K562 (cell line): ENCODE data around the gene LRRC25. TPM values are rescaled to one million over a fixed set of nuclear protein-coding genes. Genes with fewer than 3 reads are reported as not detected.

Experiments used
- ARNT ChIP-seq, 2 experiments: fragments of 450-650 bp; IDR thresholded peaks; 2 replicates each; pipeline ENCODE4 v1.6.1; 2016; ENCODE audit warnings: mild to moderate bottlenecking in 1 of 2
- EGR1 ChIP-seq: fragments of 450-650 bp; conservative IDR thresholded peaks from 2 replicates; pipeline ENCODE4 v1.6.1; 2017; ENCODE audit warnings: mild to moderate bottlenecking
- ELF1 ChIP-seq: fragments of 200-800 bp; sonication (Bioruptor generic); IDR thresholded peaks from 2 replicates; pipeline ENCODE4 v1.6.1; 2016; ENCODE audit warnings: missing genetic modification characterization, missing compliant biosample characterization
- ELK1 ChIP-seq: sonication (generic); formaldehyde crosslinking; IDR thresholded peaks from 2 replicates; pipeline ENCODE4 v1.8.1; 2022; ENCODE audit warnings: missing genetic modification reagents
- HCFC1 ChIP-seq: IDR thresholded peaks from 2 replicates; pipeline ENCODE4 v1.6.1; 2012; ENCODE audit warnings: low read depth, low read length, improper control_type of control experiment
- KLF16 ChIP-seq: IDR thresholded peaks from 2 replicates; pipeline ENCODE4 v1.6.1; 2016; ENCODE audit warnings: antibody characterized with exemption
- MAFK ChIP-seq: IDR thresholded peaks from 2 replicates; pipeline ENCODE4 v1.6.1; 2011; ENCODE audit warnings: low read length, improper control_type of control experiment
- MAZ ChIP-seq, 2 experiments: fragments of 450-650 bp in 1 of 2; sonication (generic) in 1 of 2; formaldehyde crosslinking; IDR thresholded peaks in 1 of 2; conservative IDR thresholded peaks in 1 of 2; 2 replicates each; pipeline versions ENCODE4 v1.4.0 to v1.5.0; 2020; ENCODE audit warnings: mild to moderate bottlenecking in 1 of 2, missing genetic modification reagents in 1 of 2
- MTA2 ChIP-seq: fragments of 450-650 bp; IDR thresholded peaks from 2 replicates; pipeline ENCODE4 v1.6.1; 2016; ENCODE audit warnings: low read depth
- NCOA4 ChIP-seq: fragments of 450-650 bp; IDR thresholded peaks from 2 replicates; pipeline ENCODE4 v1.6.1; 2018; ENCODE audit warnings: mild to moderate bottlenecking; ENCODE audit not compliant: partially characterized antibody
- NCOR1 ChIP-seq: fragments of 450-650 bp; IDR thresholded peaks from 2 replicates; pipeline ENCODE4 v1.6.1; 2016; ENCODE audit warnings: mild to moderate bottlenecking, moderate library complexity
- NFE2 ChIP-seq: IDR thresholded peaks from 2 replicates; pipeline ENCODE4 v1.6.1; 2014; ENCODE audit warnings: antibody characterized with exemption, low read depth
- NFYB ChIP-seq: IDR thresholded peaks from 2 replicates; pipeline ENCODE4 v1.6.1; 2011; ENCODE audit warnings: mild to moderate bottlenecking, moderate library complexity; ENCODE audit not compliant: insufficient read length; ENCODE audit errors: extremely low read depth
- NONO ChIP-seq, 2 experiments: fragments of 200-400 bp in 1 of 2; fragments of 450-650 bp in 1 of 2; formaldehyde crosslinking in 1 of 2; IDR thresholded peaks; 2 replicates each; pipeline ENCODE4 v1.6.1; 2017; ENCODE audit warnings: low read depth in 2 of 2, mild to moderate bottlenecking in 2 of 2, moderate library complexity in 2 of 2, low read length in 1 of 2
- NR4A1 ChIP-seq, 2 experiments: fragments of 250-450 bp in 1 of 2; fragments of 450-650 bp in 1 of 2; sonication (Bioruptor Pico) in 1 of 2; IDR thresholded peaks; 2 replicates each; pipeline versions ENCODE4 v1.4.0 to v1.6.1; 2016 to 2020; ENCODE audit warnings: mild to moderate bottlenecking in 2 of 2, missing compliant biosample characterization in 1 of 2, missing genetic modification characterization in 1 of 2, moderate library complexity in 1 of 2
- POLR3A ChIP-seq: IDR thresholded peaks from 2 replicates; pipeline ENCODE4 v1.6.1; 2011; ENCODE audit warnings: borderline replicate concordance, mild to moderate bottlenecking, moderate library complexity; ENCODE audit not compliant: insufficient read length, insufficient read depth; ENCODE audit errors: extremely low read depth
- RAD21 ChIP-seq, 2 experiments: fragments of 250-450 bp in 1 of 2; fragments of 450-650 bp in 1 of 2; sonication (Bioruptor Pico) in 1 of 2; formaldehyde crosslinking in 1 of 2; IDR thresholded peaks in 1 of 2; conservative IDR thresholded peaks in 1 of 2; 2 replicates each; pipeline versions ENCODE4 v1.4.0 to v1.8.0; 2020 to 2022; ENCODE audit warnings: mild to moderate bottlenecking in 2 of 2, moderate library complexity in 1 of 2
- SMARCA4 ChIP-seq: fragments of 450-650 bp; IDR thresholded peaks from 2 replicates; pipeline ENCODE4 v1.6.1; 2016
- SP2 ChIP-seq: IDR thresholded peaks from 2 replicates; pipeline ENCODE4 v1.6.1; 2011; ENCODE audit warnings: mild to moderate bottlenecking, low read depth, low read length, moderate library complexity; ENCODE audit not compliant: poor library complexity, severe bottlenecking; ENCODE audit errors: extremely low read depth
- TAL1 ChIP-seq: fragments of 450-650 bp; IDR thresholded peaks from 2 replicates; pipeline ENCODE4 v1.6.1; 2016; ENCODE audit warnings: mild to moderate bottlenecking
- TEAD1 ChIP-seq, 2 experiments: fragments of 450-650 bp in 1 of 2; sonication (generic) in 1 of 2; formaldehyde crosslinking; IDR thresholded peaks; 2 replicates each; pipeline versions ENCODE4 v1.4.0 to v1.8.0; 2020 to 2022; ENCODE audit warnings: mild to moderate bottlenecking in 2 of 2, missing genetic modification reagents in 1 of 2
- ZNF133 ChIP-seq: fragments of 250-450 bp; sonication (Bioruptor Pico); IDR thresholded peaks from 2 replicates; pipeline ENCODE4 v1.4.0; 2020; ENCODE audit warnings: mild to moderate bottlenecking
- ZNF146 ChIP-seq: IDR thresholded peaks from one replicate; pipeline ENCODE4 v1.6.1; 2018; ENCODE audit warnings: missing compliant biosample characterization; ENCODE audit not compliant: unreplicated experiment
- polyA plus RNA-seq, 8 experiments: library from polyadenylated mRNA; depleted of rRNA in 4 of 8; stranded (reverse) in 5 of 8; unstranded in 3 of 8; fragments of >200 nt; fragmentation: Nextera tagmentation in 2 of 8; fragmentation: Illumina TruSeq in 1 of 8; extraction: Ambion mirVana in 2 of 8; extraction: Trizol in 1 of 8; gene quantifications; 2 replicates each; pipeline versions ENCODE4 v1.2.1 to v1.2.3, GENCODE V29; 2011 to 2014; ENCODE audit warnings: inconsistent platforms in 1 of 8, missing spikeins in 1 of 8
- total RNA-seq, 7 experiments: library from RNA; depleted of rRNA in 6 of 7; stranded (reverse); fragments of >200 nt in 6 of 7; fragmentation: Illumina TruSeq in 2 of 7; extraction: Trizol in 2 of 7; gene quantifications; 2 replicates each; pipeline versions ENCODE4 v1.2.1 to v1.2.3, GENCODE V29; 2011 to 2021; ENCODE audit warnings: low replicate concordance in 1 of 7
- TF ChIP-seq, protein P1 (sequence below), 3 experiments: IDR thresholded peaks in 2 of 3; conservative IDR thresholded peaks in 1 of 3; 2 replicates each; pipeline ENCODE4 v1.5.1; 2011 to 2012; ENCODE audit warnings: low read length in 3 of 3, mild to moderate bottlenecking in 3 of 3, control low read depth in 2 of 3, improper control_type of control experiment in 1 of 3, inconsistent platforms in 1 of 3, low read depth in 1 of 3, mixed read lengths in 1 of 3, moderate library complexity in 1 of 3; ENCODE audit not compliant: insufficient read depth in 2 of 3

Gene LRRC25
- total and polyA plus RNA-seq, 9 of the 15 experiments (the other 6 are each of a cell fraction or from before 2014, with no cell fraction given), result 0.07 to 0.36 (median 0.10) TPM; not detected in 3

- no peak for TF ChIP-seq ZNF146 (CRISPR knock-in tag)
- no peak for TF ChIP-seq NFYB
- TF ChIP-seq RAD21 (CRISPR knock-in tag; conservative IDR thresholded peaks at IDR 0.05 in 1 of 2, IDR thresholded peaks at IDR 0.05 in 1 of 2), result no peak
- no peak for TF ChIP-seq TEAD1 (CRISPR knock-in tag; IDR thresholded peaks at IDR 0.05)
- no peak for TF ChIP-seq POLR3A
- TF ChIP-seq MAZ (CRISPR knock-in tag; conservative IDR thresholded peaks at IDR 0.05 in 1 of 2, IDR thresholded peaks at IDR 0.05 in 1 of 2), result no peak
- no peak for TF ChIP-seq ARNT (IDR thresholded peaks at IDR 0.05)
- TF ChIP-seq HCFC1, result no peak
- no peak for TF ChIP-seq NFE2
- no peak for TF ChIP-seq MAFK
- TF ChIP-seq, protein P1, sequence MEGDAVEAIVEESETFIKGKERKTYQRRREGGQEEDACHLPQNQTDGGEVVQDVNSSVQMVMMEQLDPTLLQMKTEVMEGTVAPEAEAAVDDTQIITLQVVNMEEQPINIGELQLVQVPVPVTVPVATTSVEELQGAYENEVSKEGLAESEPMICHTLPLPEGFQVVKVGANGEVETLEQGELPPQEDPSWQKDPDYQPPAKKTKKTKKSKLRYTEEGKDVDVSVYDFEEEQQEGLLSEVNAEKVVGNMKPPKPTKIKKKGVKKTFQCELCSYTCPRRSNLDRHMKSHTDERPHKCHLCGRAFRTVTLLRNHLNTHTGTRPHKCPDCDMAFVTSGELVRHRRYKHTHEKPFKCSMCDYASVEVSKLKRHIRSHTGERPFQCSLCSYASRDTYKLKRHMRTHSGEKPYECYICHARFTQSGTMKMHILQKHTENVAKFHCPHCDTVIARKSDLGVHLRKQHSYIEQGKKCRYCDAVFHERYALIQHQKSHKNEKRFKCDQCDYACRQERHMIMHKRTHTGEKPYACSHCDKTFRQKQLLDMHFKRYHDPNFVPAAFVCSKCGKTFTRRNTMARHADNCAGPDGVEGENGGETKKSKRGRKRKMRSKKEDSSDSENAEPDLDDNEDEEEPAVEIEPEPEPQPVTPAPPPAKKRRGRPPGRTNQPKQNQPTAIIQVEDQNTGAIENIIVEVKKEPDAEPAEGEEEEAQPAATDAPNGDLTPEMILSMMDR (IDR thresholded peaks at IDR 0.05 in 2 of 3, conservative IDR thresholded peaks at IDR 0.05 in 1 of 3; ENCODE audit: insufficient read depth in 2 of 3, low read depth in 1 of 3, low read length in 3 of 3), result no peak
- peak; percentile 29; the same call in 1 of the 2 replicates for TF ChIP-seq NCOR1
- peak; percentile 56; the same call in 1 of the 2 replicates for TF ChIP-seq TAL1
- TF ChIP-seq NR4A1 (CRISPR knock-in tag; IDR thresholded peaks at IDR 0.05), result no peak
- no peak for TF ChIP-seq NR4A1 (tag; IDR thresholded peaks at IDR 0.05)
- no peak for TF ChIP-seq NCOA4
- no peak for TF ChIP-seq ELF1 (tag)
- no peak for TF ChIP-seq ELK1 (CRISPR knock-in tag)
- no peak for TF ChIP-seq NONO (IDR thresholded peaks at IDR 0.05; ENCODE audit: low read depth in 2 of 2, low read length in 1 of 2)
- TF ChIP-seq ZNF133 (CRISPR knock-in tag), result no peak
- peak; percentile 93 for TF ChIP-seq EGR1
- TF ChIP-seq MTA2, result peak; percentile 34; the same call in 1 of the 2 replicates
- no peak for TF ChIP-seq SP2
- no peak for TF ChIP-seq KLF16
- TF ChIP-seq SMARCA4, result peak; percentile 55
Observed at GRCh38 chr19:18441804-18442788, 44.7 kb upstream of the LRRC25 start (continued).
